ENCODE results near the gene C10orf120.

Gene C10orf120

DNA sequence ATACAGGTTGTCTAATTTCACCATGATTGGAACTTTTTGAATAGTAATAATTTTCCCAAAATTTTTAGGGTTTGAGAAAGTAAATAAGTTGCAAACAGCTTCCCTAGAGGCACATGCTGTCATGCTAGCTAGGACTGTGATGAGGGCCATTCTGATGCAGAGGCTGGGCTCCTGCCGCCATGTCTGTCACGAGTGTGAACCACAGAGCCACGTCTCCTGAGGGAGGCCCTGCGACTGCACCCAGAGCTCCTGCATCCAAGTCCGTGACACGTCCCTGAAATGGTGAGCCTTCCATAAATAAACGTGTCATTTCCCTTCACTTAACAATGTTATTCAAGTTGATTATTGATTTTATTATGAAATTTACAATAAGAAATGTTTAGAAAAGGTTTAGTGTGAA, 40.0 kb downstream of the C10orf120 start:
- no peak for DNase-seq

DNA sequence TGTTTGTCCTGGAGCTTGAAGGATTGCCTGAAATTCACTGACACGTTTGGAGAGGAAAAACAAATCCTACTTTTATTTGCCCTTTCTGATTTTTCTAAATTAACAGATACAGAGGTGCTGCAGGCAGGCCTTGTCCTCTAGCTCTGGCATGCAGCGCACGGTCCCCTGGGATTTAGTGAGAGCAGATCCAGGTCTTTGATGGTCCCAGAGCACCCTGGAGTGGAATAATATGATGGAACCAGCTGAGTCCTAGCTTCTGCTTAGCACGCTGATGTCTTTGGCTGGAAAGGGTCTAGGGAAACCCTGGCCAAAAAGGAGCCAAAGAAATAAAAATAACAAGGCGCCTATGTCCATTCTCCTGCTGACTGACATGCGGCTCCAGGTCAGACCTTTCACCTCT, 40.5 kb downstream of the C10orf120 start:
- no peak for DNase-seq

DNA sequence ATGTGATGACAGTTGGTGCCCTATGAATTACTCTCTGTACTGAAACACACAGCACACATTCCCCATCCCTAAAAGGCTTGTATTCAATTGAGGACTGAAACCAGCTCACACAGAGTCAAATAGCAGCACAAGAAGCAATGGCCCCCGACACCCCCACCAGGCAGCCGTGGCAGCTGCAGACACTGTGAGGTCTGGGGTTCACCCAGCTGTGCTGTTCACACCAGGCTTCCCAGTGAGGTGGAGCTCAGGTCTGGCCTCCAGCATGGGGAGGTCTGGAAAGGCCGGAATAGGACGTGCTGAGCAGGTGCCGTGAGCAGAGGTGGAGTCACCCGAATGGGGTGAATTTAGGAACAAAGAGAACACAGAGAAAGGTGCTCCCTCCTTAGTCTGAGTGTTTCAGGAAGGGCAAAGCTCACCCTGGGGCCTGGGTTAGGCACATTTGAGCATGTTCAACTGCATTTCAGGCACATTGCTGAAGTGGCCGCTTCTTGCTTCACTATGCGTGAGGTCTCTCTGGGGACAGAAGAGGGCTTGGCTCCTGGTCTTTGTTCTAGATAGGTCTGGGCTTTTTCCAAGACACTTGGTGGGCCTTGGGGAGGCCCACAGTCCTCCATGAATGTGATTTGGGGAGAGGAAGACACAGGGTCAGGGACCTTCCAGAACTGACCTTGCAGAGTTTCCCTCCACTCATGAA, 41.1 kb downstream of the C10orf120 start:
- DNase-seq: no peak

DNA sequence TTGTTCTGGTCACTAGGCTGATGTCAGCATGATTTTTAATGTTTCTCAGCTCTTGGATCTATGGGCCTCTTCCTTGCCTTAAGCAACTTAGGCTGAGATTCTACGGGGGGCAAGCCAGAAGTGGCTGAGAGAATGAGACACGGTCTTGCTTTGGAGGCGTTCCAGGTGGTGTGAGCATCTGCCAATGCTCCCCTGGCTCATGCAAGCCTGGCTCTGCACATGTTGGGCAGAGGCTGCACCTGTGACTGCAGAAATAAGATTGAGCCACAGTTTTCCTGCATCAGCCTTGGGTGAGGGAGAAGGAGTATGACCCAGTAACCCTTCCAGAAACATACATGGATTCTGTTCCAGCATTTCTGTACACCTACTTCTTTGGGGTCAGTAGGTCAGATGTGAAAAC, 41.9 kb downstream of the C10orf120 start:
- no peak for DNase-seq

DNA sequence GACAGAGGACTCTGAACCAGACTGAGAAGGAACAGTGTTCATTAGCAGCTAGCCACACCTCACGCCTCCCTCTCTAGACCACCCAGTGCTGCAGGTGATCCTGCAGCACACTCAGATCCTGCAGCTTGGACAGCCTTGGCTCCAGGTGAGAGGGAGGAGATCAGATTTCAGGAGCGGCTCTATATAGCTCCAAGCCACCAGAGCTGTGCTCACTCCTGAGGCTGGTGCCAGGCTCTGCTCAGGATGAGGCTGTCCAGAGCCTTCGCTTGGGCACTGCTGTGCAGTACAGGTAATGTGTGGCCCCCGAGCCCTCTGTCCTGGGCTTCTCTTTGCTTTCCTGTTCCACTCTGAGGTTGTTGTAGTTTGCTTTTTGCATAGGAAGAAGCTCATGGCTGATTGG, 42.4 kb downstream of the C10orf120 start:
- DNase-seq: no peak

DNA sequence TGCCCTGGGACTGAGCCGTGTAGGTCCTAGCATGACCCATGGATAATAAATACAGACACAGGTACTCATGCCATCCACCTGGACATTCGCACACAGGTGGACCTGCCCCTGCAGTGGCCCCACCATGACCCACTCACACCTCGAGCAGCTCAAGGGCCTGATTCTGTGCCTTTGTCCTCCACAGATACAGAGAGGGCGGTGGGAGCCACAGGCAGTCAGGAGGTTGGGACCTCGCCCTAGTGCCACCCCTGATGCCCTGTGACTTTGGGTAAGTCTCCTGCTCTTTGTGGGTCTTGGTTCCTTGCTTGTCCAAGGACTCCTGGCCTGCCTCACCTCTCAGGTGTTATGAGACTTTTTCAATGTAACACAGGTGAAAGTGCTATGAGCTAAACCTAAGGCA, 42.9 kb downstream of the C10orf120 start:
- DNase-seq: no peak

DNA sequence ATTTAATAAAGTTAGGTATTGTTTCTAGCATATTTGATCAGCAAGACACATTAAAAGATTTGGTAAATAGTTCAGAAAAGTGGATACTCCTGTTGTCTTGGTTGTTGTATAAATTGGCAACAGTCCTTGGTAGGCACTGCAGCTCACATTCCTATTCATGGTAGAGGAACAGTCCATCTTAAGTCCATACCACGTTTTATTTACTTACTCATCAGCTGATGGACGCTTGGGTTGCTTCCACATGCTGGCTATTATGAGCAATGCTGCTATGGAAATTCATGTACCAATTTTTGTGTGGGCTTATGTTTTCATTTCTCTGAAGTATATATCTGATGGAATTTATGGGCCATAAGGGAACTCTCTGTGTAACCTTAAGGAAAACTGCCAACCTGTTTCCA, 43.3 kb downstream of the C10orf120 start:
- no peak for DNase-seq

DNA sequence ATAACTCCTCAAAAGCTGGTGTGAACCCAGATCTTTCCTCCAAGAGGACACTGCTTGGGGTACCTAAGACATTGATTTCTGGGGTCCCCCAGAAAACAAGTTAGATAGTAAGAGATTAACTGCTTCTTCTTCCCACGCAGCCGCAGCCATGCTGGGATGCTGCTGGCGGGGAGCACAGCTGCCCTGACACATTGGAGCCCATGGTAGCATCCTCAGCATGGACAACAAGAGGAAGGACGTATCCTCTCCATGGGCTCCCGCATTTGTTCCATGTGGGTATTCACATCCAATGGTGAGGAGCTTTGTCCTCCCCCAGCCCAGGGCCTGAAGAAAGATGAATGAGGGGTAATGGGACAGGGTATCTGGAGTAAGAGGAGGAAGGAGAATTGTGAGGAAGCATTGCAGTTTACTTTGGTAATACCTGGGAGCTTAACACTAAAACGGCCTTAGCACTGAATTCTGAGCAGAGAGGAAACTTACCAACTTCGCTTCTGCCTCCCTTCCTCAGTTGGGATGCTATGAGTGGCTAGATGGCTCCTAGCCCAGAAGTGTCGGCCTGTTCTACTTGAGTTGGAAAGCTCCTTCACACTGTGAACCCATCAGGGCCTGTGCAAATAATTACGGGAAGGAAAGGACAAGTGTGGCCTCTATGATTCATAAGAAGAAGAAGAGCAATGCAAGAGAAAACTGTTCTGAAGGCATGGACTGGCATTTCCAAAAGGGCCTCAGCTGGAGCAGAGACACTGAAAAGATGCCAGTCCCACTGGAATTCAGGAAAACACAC, 43.9 kb downstream of the C10orf120 start:
- no peak for DNase-seq

DNA sequence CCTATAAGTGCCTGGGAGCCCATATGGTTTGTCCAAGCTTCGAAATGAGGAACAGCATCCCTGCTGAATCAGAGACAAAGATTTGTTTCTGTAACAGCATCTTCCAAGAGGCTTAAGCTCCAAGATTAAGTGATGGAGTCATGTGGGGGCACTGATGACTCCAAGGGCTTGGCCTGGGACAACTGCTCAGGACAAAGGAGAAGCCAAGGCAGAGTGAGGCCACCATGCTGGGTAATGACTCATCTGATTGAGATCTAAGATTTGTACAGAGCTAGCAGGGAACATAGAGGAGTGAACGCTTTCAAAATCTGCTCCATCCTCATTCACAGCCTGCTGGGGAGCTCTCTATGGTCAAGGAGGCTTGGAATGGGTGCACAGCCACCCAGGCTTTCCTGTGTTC, 49.3 kb downstream of the C10orf120 start:
- DNase-seq: no peak

DNA sequence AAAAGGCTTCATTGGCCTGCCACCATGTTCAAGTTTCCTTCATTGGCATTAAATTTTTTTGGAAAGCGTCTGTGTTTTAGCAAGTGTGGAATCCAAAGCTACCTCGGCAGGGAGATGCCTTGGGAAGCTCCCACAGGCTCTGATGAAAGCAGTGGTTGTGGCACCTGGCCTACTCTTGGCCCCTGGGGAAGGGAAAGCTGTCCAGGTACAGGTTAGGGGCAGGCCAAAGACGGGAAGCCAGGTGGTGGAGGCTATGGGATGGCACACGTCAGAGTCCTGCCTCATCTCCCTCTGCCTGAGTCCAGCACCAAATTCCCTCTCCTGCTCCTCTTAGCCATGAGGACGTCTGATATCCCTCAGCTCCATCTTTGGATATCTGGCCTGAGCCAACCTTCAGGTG, 49.7 kb downstream of the C10orf120 start:
- DNase-seq: no peak

DNA sequence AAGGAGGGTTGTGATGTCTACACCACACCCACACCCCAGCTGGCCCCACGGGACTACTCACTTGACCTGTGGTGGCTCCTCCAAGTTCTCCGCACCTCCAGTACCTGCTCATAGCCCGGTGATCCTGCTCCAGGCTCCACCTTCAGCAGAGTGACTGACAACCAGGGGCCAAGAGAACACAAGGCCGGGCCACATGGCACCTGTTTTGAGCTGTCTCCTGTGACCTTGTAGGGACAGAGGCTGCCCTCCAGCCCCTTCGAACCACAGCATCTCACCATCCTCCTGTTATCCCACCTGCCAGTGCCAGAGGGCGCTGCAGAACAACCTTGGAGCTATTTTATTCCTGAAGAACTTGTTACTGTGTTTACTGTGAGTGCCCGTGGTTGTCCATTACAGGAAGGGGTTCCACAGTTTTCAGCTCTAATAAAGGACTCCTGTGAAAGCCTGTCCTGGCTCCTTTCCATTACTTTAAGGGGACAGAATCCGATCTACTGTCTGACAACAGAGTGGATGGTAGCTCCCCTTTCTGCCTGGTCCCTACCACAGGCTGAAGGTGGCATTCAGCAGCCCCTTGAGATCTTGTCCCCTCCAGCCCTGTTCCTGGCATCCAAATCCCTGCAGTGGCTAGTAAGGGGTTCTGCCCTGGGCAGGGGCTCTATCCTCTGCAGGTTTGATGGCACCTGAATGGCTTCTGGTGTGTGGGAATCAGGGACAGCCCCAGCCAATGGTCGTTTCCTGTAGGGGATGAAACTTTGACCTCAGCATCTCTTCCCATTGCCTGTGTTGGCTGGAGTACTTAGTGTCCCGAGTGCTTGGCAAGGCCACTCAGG, 50.8 kb downstream of the C10orf120 start:
- DNase-seq: no peak
